ENCODE measurements around the gene GMCL2. TPM values are rescaled to one million over a fixed set of nuclear protein-coding genes. Genes with fewer than 3 reads are reported as not detected.
A peak's percentile ranks its signal among the peaks of the same experiment; 100 is the strongest.

GMCL2 gene
- total RNA-seq, 3 donors from 2014 or later: not detected

DNA sequence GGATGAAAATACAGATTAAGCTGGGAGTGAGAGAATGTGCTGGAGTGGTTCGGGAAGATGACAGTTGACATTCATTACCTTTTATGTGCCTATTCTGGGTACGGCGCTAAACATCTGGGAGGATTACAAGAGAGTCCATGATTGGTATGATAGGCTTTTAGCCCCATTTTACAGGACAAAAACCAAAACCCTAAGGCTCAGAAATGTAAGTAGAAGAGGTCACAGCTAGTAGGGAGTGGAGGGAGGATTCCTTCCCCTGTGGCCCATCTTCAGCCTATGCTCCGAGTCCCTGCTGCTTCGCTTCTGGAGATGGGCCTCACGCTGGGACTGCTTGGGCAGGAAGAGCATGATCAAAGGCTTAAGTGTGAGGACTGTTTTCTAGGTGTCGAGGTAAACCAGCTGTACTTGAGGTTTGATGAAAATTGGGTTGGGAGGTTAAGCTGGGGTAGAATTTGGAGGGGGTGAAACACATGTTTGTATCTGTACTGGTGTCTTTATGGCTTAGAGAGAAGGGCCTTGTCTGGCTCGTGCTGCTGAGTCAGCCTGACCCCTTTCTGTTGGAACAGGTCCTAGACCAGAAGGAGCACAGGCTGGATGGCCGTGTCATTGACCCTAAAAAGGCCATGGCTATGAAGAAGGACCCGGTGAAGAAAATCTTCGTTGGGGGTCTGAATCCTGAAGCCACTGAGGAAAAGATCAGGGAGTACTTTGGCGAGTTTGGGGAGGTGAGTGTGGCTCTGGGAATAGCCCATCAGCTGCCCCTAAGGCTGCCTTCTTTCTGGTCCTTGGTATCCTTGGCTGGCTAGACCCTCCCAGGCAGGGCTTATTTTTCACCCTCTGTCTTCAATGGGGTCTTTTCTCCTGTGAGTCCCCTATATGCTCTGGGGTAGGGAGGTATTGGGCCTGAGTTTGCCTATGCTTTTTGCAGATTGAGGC is 19.3 kb upstream of the GMCL2 start:
- Histone ChIP-seq H3K4me3 (peak overlapping the region; percentile 88 to 99 (median 94)), H3K27me3 (no peaks in the 10 kb centered on the region), H3K27ac (peak overlapping the region; percentile 40 to 92), H3K4me1 (peaks cover 11 to 17% of the 10 kb centered on the region in 2 donors), H3K36me3 (peaks cover 21% of the 10 kb centered on the region), H3K9me3 (no peaks in the 10 kb centered on the region)
- peak in 1 of 2 donors; percentile 19 for DNase-seq (ENCODE audit: low spot score in 2 of 2)
- intact Hi-C loops (cut with DNase I; ENCODE audit: low total_unique reads): no loop called here
- TF ChIP-seq POLR2AphosphoS5 (IDR thresholded peaks at IDR 0.05) (no peak), CTCF (IDR thresholded peaks at IDR 0.05) (no peak), POLR2A (IDR thresholded peaks at IDR 0.05) (no peak)

DNA sequence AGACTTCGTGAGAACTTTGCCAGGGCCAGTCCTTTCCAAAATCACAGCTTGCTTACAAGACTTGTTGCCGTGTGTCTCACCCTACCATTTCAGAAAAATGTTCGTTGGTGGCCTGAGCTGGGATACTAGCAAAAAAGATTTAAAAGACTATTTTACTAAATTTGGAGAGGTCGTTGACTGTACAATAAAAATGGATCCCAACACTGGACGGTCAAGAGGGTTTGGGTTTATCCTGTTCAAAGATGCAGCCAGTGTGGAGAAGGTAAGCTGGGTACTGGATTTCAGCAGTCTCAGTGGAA is 18.5 kb upstream of the GMCL2 start:
- intact Hi-C loops (cut with DNase I; ENCODE audit: low total_unique reads): no loop called here
- peaks cover 11 to 17% of the 10 kb centered on the region in 2 donors for H3K4me1 ChIP-seq
- H3K9me3 ChIP-seq: no peaks in the 10 kb centered on the region
- peaks cover 13% of the 10 kb centered on the region for H3K36me3 ChIP-seq
- H3K27me3 ChIP-seq: no peaks in the 10 kb centered on the region
- peak overlapping the region; percentile 88 to 99 (median 94) for H3K4me3 ChIP-seq
- H3K27ac ChIP-seq: peak overlapping the region; percentile 89 to 92
- TF ChIP-seq POLR2AphosphoS5 (IDR thresholded peaks at IDR 0.05) (no peak), CTCF (IDR thresholded peaks at IDR 0.05) (no peak), POLR2A (IDR thresholded peaks at IDR 0.05) (no peak)
- no peak for DNase-seq (ENCODE audit: low spot score in 2 of 2)

- H3K4me3 ChIP-seq: peak overlapping the region; percentile 88 to 99 (median 94)
- peaks cover 11% of the 10 kb centered on the region for H3K36me3 ChIP-seq
- H3K4me1 ChIP-seq: peaks cover 11 to 17% of the 10 kb centered on the region in 2 donors
- no peaks in the 10 kb centered on the region for H3K27me3 ChIP-seq
- intact Hi-C loops (cut with DNase I; ENCODE audit: low total_unique reads): no loop called here
- TF ChIP-seq POLR2AphosphoS5 (IDR thresholded peaks at IDR 0.05): peak in 1 of 3 donors; percentile 21
- no peak for TF ChIP-seq POLR2A (IDR thresholded peaks at IDR 0.05)
- no peak for TF ChIP-seq CTCF (IDR thresholded peaks at IDR 0.05)
- no peaks in the 10 kb centered on the region for H3K9me3 ChIP-seq
- H3K27ac ChIP-seq: peak overlapping the region; percentile 89 to 92
- peak; percentile 63 to 74 for DNase-seq (ENCODE audit: low spot score in 2 of 2)
These were observed 18.0 kb upstream of the GMCL2 start for GRCh38 chr5:178204935-178205748.

DNA sequence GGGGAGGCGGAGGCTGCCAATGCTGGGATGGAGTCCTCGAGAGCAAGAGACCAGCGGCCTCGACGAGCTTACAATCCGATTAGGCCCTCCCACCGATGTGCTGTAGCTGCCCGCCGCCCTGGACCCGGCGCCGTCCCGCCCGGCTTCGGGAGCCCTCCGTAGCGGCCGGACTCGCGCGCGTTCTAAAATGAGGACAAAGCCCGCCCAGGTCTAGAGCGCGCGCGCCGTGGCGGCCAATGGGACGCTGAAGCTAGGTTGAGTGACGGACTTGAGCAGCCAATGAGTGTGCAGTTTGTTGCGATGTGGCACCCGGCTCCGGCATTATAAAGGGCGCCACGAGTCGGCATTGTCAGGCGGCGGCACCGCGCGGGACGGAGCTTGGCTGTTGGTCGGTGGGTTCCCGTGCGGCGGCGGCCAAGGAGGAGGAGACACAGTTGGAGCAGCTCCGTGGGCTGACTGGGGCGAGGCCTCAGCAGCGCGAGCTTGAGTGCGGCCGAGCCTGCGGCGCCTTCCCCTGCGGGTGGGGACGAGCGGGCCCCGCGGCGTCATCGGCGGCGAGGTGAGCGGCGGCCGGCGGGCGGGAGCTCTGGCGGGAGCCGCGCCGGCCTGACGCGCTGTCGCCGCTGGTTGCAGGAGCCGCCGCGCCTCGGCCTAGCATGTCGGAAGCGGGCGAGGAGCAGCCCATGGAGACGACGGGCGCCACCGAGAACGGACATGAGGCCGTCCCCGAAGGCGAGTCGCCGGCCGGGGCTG is 17.2 kb upstream of the GMCL2 start, which contains the start of gene HNRNPAB:
Gene HNRNPAB (plus strand): TSS at position 352 of the 753 bp plus-strand sequence. CDS start 305 bp downstream, at position 657.
- peak; percentile 96 to 98 for DNase-seq (ENCODE audit: low spot score in 2 of 2)
- Histone ChIP-seq H3K9me3 (no peaks in the 10 kb centered on the region), H3K36me3 (peaks cover 3% of the 10 kb centered on the region), H3K4me1 (peaks cover 11 to 17% of the 10 kb centered on the region in 2 donors), H3K27me3 (no peaks in the 10 kb centered on the region), H3K27ac (peak within 1 kb of the TSS; percentile 89 to 92), H3K4me3 (peak within 1 kb of the TSS; percentile 88 to 99 (median 94))
- intact Hi-C loops (cut with DNase I; ENCODE audit: low total_unique reads): no loop called here
- TF ChIP-seq POLR2A (IDR thresholded peaks at IDR 0.05): peak; percentile 99
- TF ChIP-seq POLR2AphosphoS5 (IDR thresholded peaks at IDR 0.05): peak; percentile 98 to 100 (median 99)
- no peak for TF ChIP-seq CTCF (IDR thresholded peaks at IDR 0.05)
